ENCODE data around the gene CNTFR. TPM values are rescaled to one million over a fixed set of nuclear protein-coding genes. Genes with fewer than 3 reads are reported as not detected.

The CNTFR gene
- total and polyA plus RNA-seq, 2 of the 8 experiments (the other 6 are each of a cell fraction or from before 2014, with no cell fraction given), result 1.2 to 4.2 TPM

- Histone ChIP-seq H3K36me3 (ENCODE audit: control insufficient read depth in 2 of 4, insufficient read depth in 4 of 4, low read length in 3 of 4) (no peaks in the 10 kb centered on the region), H3K23ac (ENCODE audit: insufficient read length) (no peak overlapping the region), H4K91ac (replicated peaks; ENCODE audit: insufficient read length, low read length) (no peak overlapping the region), H3K9ac (replicated peaks in 1 of 4; ENCODE audit: extremely low read depth in 1 of 4, low read depth in 3 of 4, low read length in 3 of 4) (no peak overlapping the region), H3K18ac (ENCODE audit: extremely low read depth, low read length) (no peak overlapping the region), H3K23me2 (ENCODE audit: low read depth, low read length) (no peaks in the 10 kb centered on the region), H2BK20ac (ENCODE audit: low read length) (peak overlapping the region; percentile 48; the same call in 1 of the 2 replicates), H3K4me2 (ENCODE audit: insufficient read depth in 1 of 2, low read depth in 2 of 2, low read length in 2 of 2) (no peak overlapping the region), H3K4me3 (ENCODE audit: extremely low read depth in 1 of 4, insufficient read depth in 2 of 4, low read depth in 3 of 4, low read length in 4 of 4) (no peak overlapping the region), H2BK12ac (ENCODE audit: low read depth, low read length) (no peak overlapping the region), H3K27ac (ENCODE audit: low read depth, low read length) (no peak overlapping the region), H2BK5ac (ENCODE audit: low read depth, low read length) (no peak overlapping the region), H4K20me1 (replicated peaks in 1 of 2; ENCODE audit: control insufficient read depth in 1 of 2, insufficient read depth in 2 of 2, low read length in 2 of 2) (peaks cover 1 to 5% of the 10 kb centered on the region in 2 experiments), H2BK120ac (replicated peaks; ENCODE audit: low read depth, low read length) (no peak overlapping the region), H2BK15ac (ENCODE audit: low read length) (no peak overlapping the region), H2AFZ (ENCODE audit: low read length) (no peak overlapping the region), H4K8ac (ENCODE audit: extremely low read depth, insufficient read depth, low read length) (no peak overlapping the region), H3K4ac (replicated peaks; ENCODE audit: insufficient read length, low read depth, low read length) (no peak overlapping the region), H2AK5ac (ENCODE audit: low read depth, low read length) (no peak overlapping the region), H3K4me1 (replicated peaks in 1 of 4; ENCODE audit: control insufficient read depth in 3 of 4, insufficient read depth in 4 of 4, low read length in 3 of 4) (peaks cover 0 to 2% (median 0%) of the 10 kb centered on the region in 4 experiments; a peak in 1 of 7 replicates), H3K14ac (ENCODE audit: insufficient read length) (no peak overlapping the region), H3K79me1 (ENCODE audit: low read depth, low read length) (no peaks in the 10 kb centered on the region), H3K27me3 (replicated peaks in 1 of 4; ENCODE audit: control insufficient read depth in 3 of 4, extremely low read depth in 1 of 4, insufficient read depth in 3 of 4, low read length in 3 of 4) (peaks cover 0 to 10% (median 4%) of the 10 kb centered on the region in 4 experiments; a peak in 5 of 7 replicates), H4K5ac (ENCODE audit: insufficient read length, low read depth, low read length) (no peak overlapping the region), H3K56ac (replicated peaks; ENCODE audit: insufficient read length, low read depth, low read length) (no peak overlapping the region), H3K9me3 (ENCODE audit: insufficient read depth in 2 of 2, low read depth in 1 of 2, low read length in 1 of 2) (no peaks in the 10 kb centered on the region), H3K79me2 (ENCODE audit: control insufficient read depth in 1 of 2, insufficient read depth in 2 of 2, low read length in 2 of 2) (no peaks in the 10 kb centered on the region)
- CTCF ChIA-PET (ENCODE audit: partially characterized antibody), result interaction anchor here (0.6 to 9.4 kb wide), 56 partner anchors 9 to 423 kb away, joined by 3 to 157 read pairs (median 6); partner anchors contain the start of genes CNTFR, ENHO, RPP25L and SIGMAR1
- 24% methylated on average over 13 of the region's 13 CpGs; no CpG with 5 or more reads in 1 of the 2 experiments for WGBS, 2 experiments (ENCODE audit: extremely low coverage in 1 of 2, insufficient coverage in 1 of 2, insufficient read length in 1 of 2, insufficient replicate concordance in 2 of 2, low coverage in 1 of 2, low lambda C conversion rate in 2 of 2, missing lambda C conversion rate in 1 of 2)
- peak in 1 of 2 experiments; percentile 89 for DNase-seq (ENCODE audit: low read depth in 1 of 2, low spot score in 2 of 2)
- TF ChIP-seq CTCF (IDR thresholded peaks at IDR 0.05; ENCODE audit: control extremely low read depth in 1 of 3, insufficient read depth in 1 of 3, low read depth in 1 of 3, low read length in 3 of 3) (peak; percentile 93 to 96 (median 95)), GABPA (IDR thresholded peaks at IDR 0.05; ENCODE audit: borderline replicate concordance, insufficient read depth, low read length) (peak; percentile 50; the same call in 1 of the 2 replicates), SIN3A (conservative IDR thresholded peaks at IDR 0.05 in 1 of 2, IDR thresholded peaks at IDR 0.05 in 1 of 2; ENCODE audit: low read depth in 1 of 2, low read length in 2 of 2) (peak in 1 of 2 experiments; percentile 67; a peak in 1 of 4 replicates), TEAD4 (IDR thresholded peaks at IDR 0.05; ENCODE audit: low read depth, low read length) (0 out of 2 replicates have a peak, but pooled peaks have one; percentile 25), ATF3 (IDR thresholded peaks at IDR 0.05; ENCODE audit: insufficient read depth, low read depth, low read length) (no peak), CHD1 (IDR thresholded peaks at IDR 0.05; ENCODE audit: low read depth, low read length) (no peak), RAD21 (IDR thresholded peaks at IDR 0.05 in 1 of 2, conservative IDR thresholded peaks at IDR 0.05 in 1 of 2; ENCODE audit: low read depth in 2 of 2, low read length in 2 of 2) (peak; percentile 96 to 97), SRF (IDR thresholded peaks at IDR 0.05; ENCODE audit: low read depth, low read length) (no peak)
- FAIRE-seq, result peak; percentile 55
- POLR2A ChIA-PET (ENCODE audit: partially characterized antibody), result interaction anchor here (1.0 kb wide), 1 partner anchor 43 kb away, joined by 3 read pairs; no protein-coding TSS in a partner anchor
Measured at GRCh38 chr9:34547960-34548611, 41.4 kb downstream of the CNTFR start.

All from H1 (cell line).